ENCODE results near the gene MICAL3. TPM values are rescaled to one million over a fixed set of nuclear protein-coding genes. Genes with fewer than 3 reads are reported as not detected.

MICAL3 gene
- polyA plus RNA-seq, 2 of the 4 experiments (the other 2 are of a cell fraction): 20.5 to 30.1 TPM

DNA sequence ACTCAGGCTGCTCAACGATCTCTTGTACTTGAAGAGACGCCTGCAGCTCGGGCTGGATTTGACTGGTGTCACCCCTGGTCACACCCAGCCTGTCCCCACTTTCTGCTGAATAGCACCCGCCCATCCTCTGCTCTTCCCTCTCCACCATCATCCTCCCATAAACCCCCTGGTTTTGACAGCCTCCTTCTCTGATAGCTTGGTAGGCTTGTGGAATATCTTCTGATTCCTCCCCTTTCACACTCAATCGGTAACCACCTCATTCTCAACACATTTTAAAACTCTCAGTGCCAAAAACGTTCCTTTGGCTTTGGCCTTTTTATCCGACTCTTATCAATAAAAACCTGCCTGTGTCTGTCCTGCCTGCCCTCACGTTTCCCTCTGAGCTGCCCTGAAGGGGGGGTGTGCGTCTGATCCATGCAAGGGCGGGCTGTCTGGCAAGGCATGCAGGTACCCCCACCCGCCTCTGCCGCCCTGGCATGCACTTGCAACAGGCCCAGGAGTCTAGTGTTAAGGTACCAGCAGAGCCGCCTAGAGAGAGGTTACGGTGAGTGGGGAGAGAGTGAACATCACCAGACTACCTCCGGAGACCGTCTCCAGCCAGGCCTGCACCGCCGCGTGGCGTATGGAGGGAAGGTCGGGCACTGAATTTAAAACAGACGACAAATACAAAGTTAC is 198.3 kb downstream of the MICAL3 start:
- CTCF ChIA-PET: interaction anchor here (0.8 to 1.1 kb wide), 2 partner anchors 199 to 250 kb away, joined by 4 read pairs; partner anchors contain the start of gene MICAL3
- no peak overlapping the region for H3K4me3 ChIP-seq

DNA sequence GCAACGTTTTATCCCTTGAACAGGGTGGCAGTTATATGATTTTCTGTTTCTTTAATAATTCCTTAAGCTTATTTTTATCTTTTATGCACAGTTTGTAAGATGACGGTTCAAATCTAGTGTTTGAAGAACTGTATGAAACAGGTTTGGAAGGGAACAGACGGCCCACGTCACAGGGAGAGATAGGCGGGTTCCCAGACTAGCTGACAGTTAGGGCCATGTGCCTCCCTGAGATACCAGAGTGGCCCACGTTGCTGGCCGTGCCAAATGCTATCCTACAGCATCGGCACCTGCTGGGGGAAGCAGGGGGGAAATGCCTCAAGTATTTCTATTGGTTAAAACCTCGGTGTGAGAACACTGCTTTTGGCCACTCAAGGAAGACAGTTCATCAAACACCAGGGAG is 199.9 kb downstream of the MICAL3 start:
- H3K4me3 ChIP-seq: no peak overlapping the region
- no peak overlapping the region for H3K4me2 ChIP-seq
- FAIRE-seq (no peak), DNase-seq (ENCODE audit: low read depth in 1 of 2, low spot score in 1 of 2) (no peak), ATAC-seq (no peak)
- POLR2A ChIA-PET: no interaction called here
- 78% methylated on average over 9 of the region's 9 CpGs for WGBS (ENCODE audit: missing lambda C conversion rate)
- no peak overlapping the region for H3K27ac ChIP-seq
- CTCF ChIA-PET: interaction anchor here (1.0 to 1.1 kb wide), 2 partner anchors 28 to 252 kb away, joined by 3 read pairs; no protein-coding TSS in a partner anchor
- H3K4me1 ChIP-seq: no peaks in the 10 kb centered on the region
- TF ChIP-seq NR3C1 (IDR thresholded peaks at IDR 0.05) (no peak), HEYL (CRISPR knock-in tag; IDR thresholded peaks at IDR 0.05) (no peak), HOXB5 (CRISPR knock-in tag; IDR thresholded peaks at IDR 0.05) (no peak), EHF (CRISPR knock-in tag; IDR thresholded peaks at IDR 0.05) (no peak), NPAS2 (CRISPR knock-in tag; IDR thresholded peaks at IDR 0.05; ENCODE audit: borderline replicate concordance) (no peak), NFE2L2 (conservative IDR thresholded peaks at IDR 0.05; ENCODE audit: low read length) (no peak), SMC3 (IDR thresholded peaks at IDR 0.05) (no peak), FOXS1 (CRISPR knock-in tag; IDR thresholded peaks at IDR 0.05) (no peak), HDAC2 (IDR thresholded peaks at IDR 0.05) (no peak)
- TF ChIP-seq, protein P1, sequence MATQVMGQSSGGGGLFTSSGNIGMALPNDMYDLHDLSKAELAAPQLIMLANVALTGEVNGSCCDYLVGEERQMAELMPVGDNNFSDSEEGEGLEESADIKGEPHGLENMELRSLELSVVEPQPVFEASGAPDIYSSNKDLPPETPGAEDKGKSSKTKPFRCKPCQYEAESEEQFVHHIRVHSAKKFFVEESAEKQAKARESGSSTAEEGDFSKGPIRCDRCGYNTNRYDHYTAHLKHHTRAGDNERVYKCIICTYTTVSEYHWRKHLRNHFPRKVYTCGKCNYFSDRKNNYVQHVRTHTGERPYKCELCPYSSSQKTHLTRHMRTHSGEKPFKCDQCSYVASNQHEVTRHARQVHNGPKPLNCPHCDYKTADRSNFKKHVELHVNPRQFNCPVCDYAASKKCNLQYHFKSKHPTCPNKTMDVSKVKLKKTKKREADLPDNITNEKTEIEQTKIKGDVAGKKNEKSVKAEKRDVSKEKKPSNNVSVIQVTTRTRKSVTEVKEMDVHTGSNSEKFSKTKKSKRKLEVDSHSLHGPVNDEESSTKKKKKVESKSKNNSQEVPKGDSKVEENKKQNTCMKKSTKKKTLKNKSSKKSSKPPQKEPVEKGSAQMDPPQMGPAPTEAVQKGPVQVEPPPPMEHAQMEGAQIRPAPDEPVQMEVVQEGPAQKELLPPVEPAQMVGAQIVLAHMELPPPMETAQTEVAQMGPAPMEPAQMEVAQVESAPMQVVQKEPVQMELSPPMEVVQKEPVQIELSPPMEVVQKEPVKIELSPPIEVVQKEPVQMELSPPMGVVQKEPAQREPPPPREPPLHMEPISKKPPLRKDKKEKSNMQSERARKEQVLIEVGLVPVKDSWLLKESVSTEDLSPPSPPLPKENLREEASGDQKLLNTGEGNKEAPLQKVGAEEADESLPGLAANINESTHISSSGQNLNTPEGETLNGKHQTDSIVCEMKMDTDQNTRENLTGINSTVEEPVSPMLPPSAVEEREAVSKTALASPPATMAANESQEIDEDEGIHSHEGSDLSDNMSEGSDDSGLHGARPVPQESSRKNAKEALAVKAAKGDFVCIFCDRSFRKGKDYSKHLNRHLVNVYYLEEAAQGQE (IDR thresholded peaks at IDR 0.05): no peak
- TF ChIP-seq, protein P2, sequence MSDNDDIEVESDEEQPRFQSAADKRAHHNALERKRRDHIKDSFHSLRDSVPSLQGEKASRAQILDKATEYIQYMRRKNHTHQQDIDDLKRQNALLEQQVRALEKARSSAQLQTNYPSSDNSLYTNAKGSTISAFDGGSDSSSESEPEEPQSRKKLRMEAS (IDR thresholded peaks at IDR 0.05): no peak
- H3K9me3 ChIP-seq: no peaks in the 10 kb centered on the region

More for the DNA sequence above, 198.3 kb downstream of the MICAL3 start:
- H3K9me3 ChIP-seq: no peaks in the 10 kb centered on the region
- no peak overlapping the region for H3K27ac ChIP-seq
- TF ChIP-seq GATA3 (IDR thresholded peaks at IDR 0.05; ENCODE audit: borderline replicate concordance) (no peak), POLR2AphosphoS2 (conservative IDR thresholded peaks at IDR 0.05; ENCODE audit: low read length) (no peak), EP300 (IDR thresholded peaks at IDR 0.05) (no peak), RARB (CRISPR knock-in tag; IDR thresholded peaks at IDR 0.05) (no peak), ZSCAN20 (CRISPR knock-in tag; IDR thresholded peaks at IDR 0.05) (no peak), ESRRA (IDR thresholded peaks at IDR 0.05; ENCODE audit: borderline replicate concordance, low read length) (no peak), HOXA7 (CRISPR knock-in tag; IDR thresholded peaks at IDR 0.05) (no peak), TP53 (CRISPR knock-in tag; IDR thresholded peaks at IDR 0.05) (no peak), EHF (CRISPR knock-in tag; IDR thresholded peaks at IDR 0.05) (no peak), POLR2A (IDR thresholded peaks at IDR 0.05; ENCODE audit: low read length) (no peak)
- TF ChIP-seq, protein P3, sequence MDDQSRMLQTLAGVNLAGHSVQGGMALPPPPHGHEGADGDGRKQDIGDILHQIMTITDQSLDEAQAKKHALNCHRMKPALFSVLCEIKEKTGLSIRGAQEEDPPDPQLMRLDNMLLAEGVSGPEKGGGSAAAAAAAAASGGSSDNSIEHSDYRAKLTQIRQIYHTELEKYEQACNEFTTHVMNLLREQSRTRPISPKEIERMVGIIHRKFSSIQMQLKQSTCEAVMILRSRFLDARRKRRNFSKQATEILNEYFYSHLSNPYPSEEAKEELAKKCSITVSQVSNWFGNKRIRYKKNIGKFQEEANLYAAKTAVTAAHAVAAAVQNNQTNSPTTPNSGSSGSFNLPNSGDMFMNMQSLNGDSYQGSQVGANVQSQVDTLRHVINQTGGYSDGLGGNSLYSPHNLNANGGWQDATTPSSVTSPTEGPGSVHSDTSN (IDR thresholded peaks at IDR 0.05): no peak
- TF ChIP-seq, protein P4, sequence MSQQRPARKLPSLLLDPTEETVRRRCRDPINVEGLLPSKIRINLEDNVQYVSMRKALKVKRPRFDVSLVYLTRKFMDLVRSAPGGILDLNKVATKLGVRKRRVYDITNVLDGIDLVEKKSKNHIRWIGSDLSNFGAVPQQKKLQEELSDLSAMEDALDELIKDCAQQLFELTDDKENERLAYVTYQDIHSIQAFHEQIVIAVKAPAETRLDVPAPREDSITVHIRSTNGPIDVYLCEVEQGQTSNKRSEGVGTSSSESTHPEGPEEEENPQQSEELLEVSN (IDR thresholded peaks at IDR 0.05; ENCODE audit: borderline replicate concordance, low read depth): no peak
- TF ChIP-seq, protein P1 (IDR thresholded peaks at IDR 0.05): no peak
- ATAC-seq (no peak), DNase-seq (ENCODE audit: low read depth in 1 of 2, low spot score in 1 of 2) (no peak), FAIRE-seq (no peak)
- WGBS (ENCODE audit: missing lambda C conversion rate): 89% methylated on average over 18 of the region's 22 CpGs
- no peaks in the 10 kb centered on the region for H3K4me1 ChIP-seq
- H3K4me2 ChIP-seq: no peak overlapping the region
- POLR2A ChIA-PET: no interaction called here
